ENCODE data around the gene SLC2A9.
"Not testable (repeated sequence)": the region's sequence is repeated elsewhere in the genome, so short reads cannot be mapped to it uniquely, and the experiment has no call there.

SLC2A9 gene

DNA sequence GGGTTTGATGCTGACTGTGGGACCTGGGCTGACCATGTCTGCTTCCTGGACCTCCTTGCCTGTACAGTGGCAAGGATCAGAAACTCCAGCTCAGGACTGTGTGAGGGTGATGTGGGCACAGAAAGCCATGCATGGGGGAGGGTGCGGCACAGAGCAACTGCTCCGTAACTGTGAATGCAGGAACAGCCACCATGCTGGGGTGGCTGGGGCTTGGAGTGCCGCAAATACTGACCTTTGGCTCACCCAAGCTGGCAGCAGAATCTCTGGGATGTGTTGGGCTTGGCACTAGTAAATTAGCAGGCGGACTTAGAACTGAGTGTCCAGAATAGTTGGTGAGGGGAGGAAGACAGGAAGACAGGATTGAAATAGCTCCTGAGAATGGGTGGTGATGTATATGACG is 187.9 kb downstream of the SLC2A9 start:
- no peaks in the 10 kb centered on the region for H3K9me3 Mint-ChIP-seq
- no peaks in the 10 kb centered on the region for H3K36me3 Mint-ChIP-seq (ENCODE audit: low read depth)
- no peak overlapping the region for H3K4me3 Mint-ChIP-seq
- DNase-seq, result no peak
- H3K27ac Mint-ChIP-seq, result no peak overlapping the region
- no peaks in the 10 kb centered on the region for H3K4me1 Mint-ChIP-seq (ENCODE audit: low read depth)
- peaks cover 6% of the 10 kb centered on the region for H3K27me3 Mint-ChIP-seq

DNA sequence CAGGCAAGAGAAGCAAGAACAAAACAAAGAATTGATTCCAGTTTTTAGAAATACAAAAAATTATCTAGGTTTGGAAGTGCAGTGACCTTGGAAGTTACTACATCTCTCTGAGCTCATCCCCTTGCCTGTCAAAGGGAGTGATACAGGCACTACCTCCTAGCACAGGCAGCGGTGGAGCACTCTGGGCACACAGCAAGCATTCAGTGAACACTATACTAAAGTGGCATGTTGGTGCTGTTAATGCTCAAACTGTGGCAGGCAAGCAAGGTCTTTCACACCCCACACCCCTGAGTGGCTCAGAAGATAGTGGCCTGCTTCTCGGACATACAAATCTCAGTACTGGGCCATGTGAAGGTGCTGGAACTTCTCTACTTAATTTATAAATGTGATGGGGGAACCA is 188.7 kb downstream of the SLC2A9 start:
- Mint-ChIP-seq H3K4me1 (ENCODE audit: low read depth) (no peaks in the 10 kb centered on the region), H3K9me3 (no peaks in the 10 kb centered on the region), H3K27me3 (peaks cover 6% of the 10 kb centered on the region), H3K4me3 (no peak overlapping the region), H3K27ac (no peak overlapping the region), H3K36me3 (ENCODE audit: low read depth) (no peaks in the 10 kb centered on the region)
- DNase-seq, result no peak

DNA sequence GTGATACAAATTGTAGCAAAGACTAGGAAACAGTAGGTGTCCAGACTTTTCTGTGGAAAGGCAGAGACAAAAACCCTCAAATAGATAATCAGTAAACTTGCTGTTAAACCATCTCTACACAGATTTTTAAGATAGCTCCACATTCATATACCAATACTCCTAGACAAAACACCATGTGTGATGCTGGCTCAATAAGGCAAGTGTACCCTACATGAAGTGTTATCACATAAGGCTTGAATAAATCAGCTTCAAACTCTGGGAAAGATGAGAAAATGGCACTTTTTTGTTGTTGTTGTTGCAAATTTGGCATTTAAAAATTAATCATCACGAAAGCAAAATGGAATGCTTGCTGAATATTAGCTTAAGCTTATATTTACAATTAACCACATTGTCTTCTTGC is 194.7 kb downstream of the SLC2A9 start:
- Mint-ChIP-seq H3K9me3 (no peaks in the 10 kb centered on the region), H3K4me3 (no peak overlapping the region), H3K27me3 (peaks cover 14% of the 10 kb centered on the region), H3K27ac (no peak overlapping the region), H3K36me3 (ENCODE audit: low read depth) (no peaks in the 10 kb centered on the region), H3K4me1 (ENCODE audit: low read depth) (peaks cover 15% of the 10 kb centered on the region)
- DNase-seq, result no peak

GRCh38 chr4:9825049-9825448 is 196.2 kb downstream of the SLC2A9 start:
- H3K4me1 Mint-ChIP-seq (ENCODE audit: low read depth), result peaks cover 15% of the 10 kb centered on the region
- no peak overlapping the region for H3K4me3 Mint-ChIP-seq
- H3K36me3 Mint-ChIP-seq (ENCODE audit: low read depth), result no peaks in the 10 kb centered on the region
- H3K27ac Mint-ChIP-seq, result peak overlapping the region; percentile 42
- H3K9me3 Mint-ChIP-seq, result no peaks in the 10 kb centered on the region
- H3K27me3 Mint-ChIP-seq, result peaks cover 20% of the 10 kb centered on the region
- DNase-seq, result no peak

DNA sequence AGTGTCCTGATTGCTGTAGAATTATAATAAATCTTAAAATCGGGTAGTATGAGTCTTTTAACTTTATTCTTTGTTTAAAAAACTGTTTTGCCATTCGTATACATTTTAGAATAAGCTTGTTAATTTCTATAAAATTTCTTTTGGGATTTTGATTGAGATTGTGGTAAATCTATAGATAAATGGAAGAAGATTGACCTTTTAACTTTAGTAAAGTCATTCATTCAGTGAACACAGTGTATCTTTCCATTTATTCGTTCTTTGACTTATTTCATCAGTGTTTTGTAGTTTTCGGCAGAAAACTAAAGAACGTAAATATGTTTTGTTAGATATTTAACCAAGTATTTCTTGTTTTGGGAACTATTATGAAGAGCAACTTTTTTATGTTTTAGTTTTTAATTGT is 201.0 kb downstream of the SLC2A9 start:
- Mint-ChIP-seq H3K36me3 (ENCODE audit: low read depth) (no peaks in the 10 kb centered on the region), H3K9me3 (peaks cover 2% of the 10 kb centered on the region), H3K4me3 (no peak overlapping the region), H3K27me3 (peaks cover 21% of the 10 kb centered on the region), H3K27ac (no peak overlapping the region), H3K4me1 (ENCODE audit: low read depth) (peaks cover 11% of the 10 kb centered on the region)
- DNase-seq, result no peak

DNA sequence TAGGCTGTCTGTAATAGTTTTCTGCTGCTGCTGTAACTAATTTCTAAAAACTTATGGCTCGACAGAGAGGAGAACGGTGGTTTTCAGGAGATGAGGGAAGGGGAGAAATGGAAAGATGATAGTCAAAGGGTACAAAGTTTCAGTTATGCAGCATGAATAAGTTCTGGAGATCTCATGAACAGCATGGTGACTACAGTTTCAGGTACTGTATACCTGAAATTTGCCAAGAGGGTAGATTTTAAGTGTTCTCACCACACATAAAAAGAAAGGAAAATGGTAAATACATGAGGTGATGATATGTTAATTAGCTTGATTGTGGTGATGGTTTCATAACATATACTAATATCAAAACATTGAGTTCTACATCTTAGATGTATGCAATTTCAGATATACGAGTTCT is 205.0 kb downstream of the SLC2A9 start:
- peaks cover 2% of the 10 kb centered on the region for H3K9me3 Mint-ChIP-seq
- no peak overlapping the region for H3K27ac Mint-ChIP-seq
- H3K36me3 Mint-ChIP-seq (ENCODE audit: low read depth), result no peaks in the 10 kb centered on the region
- peaks cover 8% of the 10 kb centered on the region for H3K4me1 Mint-ChIP-seq (ENCODE audit: low read depth)
- H3K27me3 Mint-ChIP-seq, result peaks cover 35% of the 10 kb centered on the region
- no peak overlapping the region for H3K4me3 Mint-ChIP-seq
- DNase-seq, result no peak

- H3K4me3 Mint-ChIP-seq, result no peak overlapping the region
- no peaks in the 10 kb centered on the region for H3K9me3 Mint-ChIP-seq
- peaks cover 8% of the 10 kb centered on the region for H3K4me1 Mint-ChIP-seq (ENCODE audit: low read depth)
- peaks cover 41% of the 10 kb centered on the region for H3K27me3 Mint-ChIP-seq
- no peak for DNase-seq
- no peaks in the 10 kb centered on the region for H3K36me3 Mint-ChIP-seq (ENCODE audit: low read depth)
- H3K27ac Mint-ChIP-seq, result no peak overlapping the region
These were observed 208.6 kb downstream of the SLC2A9 start for GRCh38 chr4:9812501-9813340.

GRCh38 chr4:9811806-9812205 is 209.5 kb downstream of the SLC2A9 start:
- Mint-ChIP-seq H3K4me1 (ENCODE audit: low read depth) (peaks cover 8% of the 10 kb centered on the region), H3K27me3 (peaks cover 36% of the 10 kb centered on the region), H3K36me3 (ENCODE audit: low read depth) (no peaks in the 10 kb centered on the region), H3K4me3 (no peak overlapping the region), H3K27ac (no peak overlapping the region), H3K9me3 (no peaks in the 10 kb centered on the region)
- DNase-seq, result no peak

DNA sequence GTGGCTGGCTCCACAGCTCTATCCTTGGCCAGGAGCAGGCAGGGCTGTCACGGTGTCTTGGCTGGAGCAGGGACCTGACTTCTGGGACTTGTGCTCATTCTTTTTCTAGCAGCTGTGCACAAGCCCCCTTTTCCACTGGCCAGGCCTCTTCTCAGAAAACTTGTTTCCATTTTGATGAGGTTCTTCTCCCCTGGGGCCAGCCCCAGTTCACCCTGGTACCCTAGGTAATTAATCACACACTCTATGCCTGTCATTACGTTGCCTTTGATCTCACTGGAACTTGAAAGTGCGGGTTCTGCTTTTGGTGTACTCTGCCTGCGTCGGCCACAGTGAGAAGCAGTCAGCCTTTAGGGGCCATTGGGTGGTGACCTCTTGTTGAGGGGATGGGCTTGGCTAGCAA is 213.2 kb downstream of the SLC2A9 start:
- Mint-ChIP-seq H3K4me3 (no peak overlapping the region), H3K27ac (no peak overlapping the region), H3K27me3 (peaks cover 31% of the 10 kb centered on the region), H3K9me3 (no peaks in the 10 kb centered on the region), H3K4me1 (ENCODE audit: low read depth) (peaks cover 4% of the 10 kb centered on the region), H3K36me3 (ENCODE audit: low read depth) (no peaks in the 10 kb centered on the region)
- no peak for DNase-seq

- Mint-ChIP-seq H3K27me3 (peaks cover 31% of the 10 kb centered on the region), H3K4me1 (ENCODE audit: low read depth) (no peaks in the 10 kb centered on the region)
These were observed 216.4 kb downstream of the SLC2A9 start for GRCh38 chr4:9804918-9805317.

GRCh38 chr4:9800848-9801247 is 220.4 kb downstream of the SLC2A9 start:
- Mint-ChIP-seq H3K4me1 (ENCODE audit: low read depth) (no peaks in the 10 kb centered on the region), H3K4me3 (no peak overlapping the region), H3K9me3 (no peaks in the 10 kb centered on the region), H3K36me3 (ENCODE audit: low read depth) (no peaks in the 10 kb centered on the region), H3K27me3 (peaks cover 51% of the 10 kb centered on the region), H3K27ac (no peak overlapping the region)
- no peak for DNase-seq

More at GRCh38 chr4:9804918-9805317, 216.4 kb downstream of the SLC2A9 start:
- H3K36me3 Mint-ChIP-seq (ENCODE audit: low read depth), result no peaks in the 10 kb centered on the region
- no peaks in the 10 kb centered on the region for H3K9me3 Mint-ChIP-seq
- H3K4me3 Mint-ChIP-seq, result no peak overlapping the region
- H3K27ac Mint-ChIP-seq, result no peak overlapping the region
- no peak for DNase-seq

DNA sequence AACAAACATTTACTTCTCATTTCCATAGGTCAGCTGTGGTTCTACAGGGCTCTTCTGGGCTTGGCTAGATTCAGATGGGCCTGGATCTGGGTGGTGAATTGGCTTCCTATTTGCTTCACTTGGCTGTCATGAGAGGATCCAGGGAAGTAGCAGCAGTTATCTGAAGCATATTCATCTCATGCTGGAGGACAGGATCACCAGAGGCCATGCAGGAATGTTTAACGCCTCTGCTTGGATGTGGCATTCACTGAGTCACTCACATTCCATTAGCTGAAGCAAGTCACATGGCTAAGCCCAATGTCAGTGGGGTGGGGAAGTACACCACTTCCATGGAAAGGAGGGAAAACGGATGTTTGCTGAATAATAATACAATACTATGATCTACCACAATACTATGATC is 224.7 kb downstream of the SLC2A9 start:
- not testable (repeated sequence) for H3K36me3 Mint-ChIP-seq (ENCODE audit: low read depth)

DNA sequence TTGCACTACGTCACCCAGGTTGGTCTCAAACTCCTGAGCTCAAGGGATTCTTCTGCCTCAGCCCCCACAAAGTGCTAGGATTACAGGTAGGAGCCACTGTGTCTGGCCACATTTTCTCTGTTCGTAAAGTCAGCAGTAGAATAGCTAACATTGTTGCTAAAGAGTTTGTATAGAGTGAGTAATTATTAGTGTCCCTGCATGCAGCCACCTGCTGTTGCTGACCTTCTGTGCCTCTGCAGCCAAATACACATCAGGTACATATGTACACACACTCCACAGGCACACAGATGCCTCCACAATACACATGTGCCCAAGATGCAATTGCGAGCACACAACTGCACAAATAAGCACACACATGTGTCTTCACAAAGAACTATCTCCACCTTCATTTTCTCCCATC is 228.9 kb downstream of the SLC2A9 start:
- Mint-ChIP-seq H3K4me1 (ENCODE audit: low read depth) (no peaks in the 10 kb centered on the region), H3K27me3 (peaks cover 26% of the 10 kb centered on the region), H3K9me3 (no peaks in the 10 kb centered on the region), H3K4me3 (no peak overlapping the region), H3K36me3 (ENCODE audit: low read depth) (no peaks in the 10 kb centered on the region), H3K27ac (no peak overlapping the region)
- DNase-seq, result no peak

More for the DNA sequence above, 224.7 kb downstream of the SLC2A9 start:
- not testable (repeated sequence) for H3K4me1 Mint-ChIP-seq (ENCODE audit: low read depth); H3K4me3 Mint-ChIP-seq; H3K27ac Mint-ChIP-seq; H3K9me3 Mint-ChIP-seq; DNase-seq
- H3K27me3 Mint-ChIP-seq, result peaks cover 41% of the 10 kb centered on the region

DNA sequence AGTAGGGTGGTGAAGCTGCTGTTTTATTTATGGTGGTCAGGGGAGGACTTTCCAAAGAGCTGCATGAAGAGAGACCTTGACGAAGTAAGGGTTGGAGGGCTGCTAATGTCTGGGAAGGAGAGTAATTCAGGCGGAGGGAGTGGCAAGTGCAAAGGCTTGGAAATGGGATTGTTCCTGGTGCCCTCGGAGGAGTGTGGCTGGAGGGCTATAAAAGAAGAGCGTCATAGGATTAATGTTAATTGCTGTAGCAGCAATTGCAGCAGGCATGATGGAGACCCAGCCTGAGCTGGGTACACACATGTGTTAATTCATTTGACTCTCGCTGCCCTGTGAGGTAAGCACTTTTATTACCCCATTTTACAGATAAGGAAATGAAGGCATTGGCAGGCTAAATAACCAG is 235.4 kb downstream of the SLC2A9 start:
- H3K27ac Mint-ChIP-seq; DNase-seq; H3K9me3 Mint-ChIP-seq; H3K4me1 Mint-ChIP-seq (ENCODE audit: low read depth); H3K36me3 Mint-ChIP-seq (ENCODE audit: low read depth); H3K4me3 Mint-ChIP-seq: not testable (repeated sequence)
- peaks cover 39% of the 10 kb centered on the region for H3K27me3 Mint-ChIP-seq

DNA sequence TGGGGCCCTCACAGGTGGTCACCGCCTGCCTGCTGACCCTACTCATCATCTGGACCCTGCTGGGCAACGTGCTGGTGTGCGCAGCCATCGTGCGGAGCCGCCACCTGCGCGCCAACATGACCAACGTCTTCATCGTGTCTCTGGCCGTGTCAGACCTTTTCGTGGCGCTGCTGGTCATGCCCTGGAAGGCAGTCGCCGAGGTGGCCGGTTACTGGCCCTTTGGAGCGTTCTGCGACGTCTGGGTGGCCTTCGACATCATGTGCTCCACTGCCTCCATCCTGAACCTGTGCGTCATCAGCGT is 239.2 kb downstream of the SLC2A9 start:
- no peaks in the 10 kb centered on the region for H3K36me3 Mint-ChIP-seq (ENCODE audit: low read depth)
- no peak overlapping the region for H3K27ac Mint-ChIP-seq
- DNase-seq, result no peak
- no peak overlapping the region for H3K4me3 Mint-ChIP-seq
- H3K4me1 Mint-ChIP-seq (ENCODE audit: low read depth), result no peaks in the 10 kb centered on the region
- no peaks in the 10 kb centered on the region for H3K9me3 Mint-ChIP-seq
- peaks cover 58% of the 10 kb centered on the region for H3K27me3 Mint-ChIP-seq

Measured in activated T-cell treated with anti-CD3 and anti-CD28 coated beads, Interleukin-2, amount 50 U/mL, for 24 hours (primary cell).